Measurements from ENCODE around the gene EXT2.

DNA sequence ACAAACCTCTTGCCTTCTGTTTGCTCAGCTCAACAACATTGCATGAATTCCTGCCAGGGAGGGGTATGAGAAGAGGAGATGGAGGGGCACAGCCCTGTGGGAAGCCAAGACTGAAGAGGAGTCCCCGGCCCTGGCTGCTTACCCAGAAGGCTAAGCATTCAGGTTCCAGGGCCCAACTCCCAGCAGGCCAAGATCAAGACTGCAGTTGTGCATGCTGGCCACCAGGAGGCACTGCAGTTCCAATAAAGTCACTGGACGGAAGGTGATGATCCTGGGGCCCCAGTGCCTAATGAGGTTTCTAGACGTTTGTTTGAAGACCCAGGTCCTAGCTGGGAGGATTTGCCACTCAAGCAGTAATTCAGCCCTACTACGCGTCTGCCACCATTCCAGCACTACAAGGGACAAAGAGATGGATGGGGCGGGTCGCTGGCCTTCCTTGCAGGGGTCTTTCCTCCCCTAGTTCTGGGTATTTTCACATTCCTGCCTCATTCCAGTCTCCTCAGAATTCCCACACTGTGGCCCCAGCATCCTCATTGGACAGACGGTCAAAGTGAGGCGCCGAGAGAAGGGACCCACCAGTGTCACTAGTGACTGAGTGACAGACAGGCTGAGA lies 190.9 kb downstream of the EXT2 start:
- TF ChIP-seq, protein P1, sequence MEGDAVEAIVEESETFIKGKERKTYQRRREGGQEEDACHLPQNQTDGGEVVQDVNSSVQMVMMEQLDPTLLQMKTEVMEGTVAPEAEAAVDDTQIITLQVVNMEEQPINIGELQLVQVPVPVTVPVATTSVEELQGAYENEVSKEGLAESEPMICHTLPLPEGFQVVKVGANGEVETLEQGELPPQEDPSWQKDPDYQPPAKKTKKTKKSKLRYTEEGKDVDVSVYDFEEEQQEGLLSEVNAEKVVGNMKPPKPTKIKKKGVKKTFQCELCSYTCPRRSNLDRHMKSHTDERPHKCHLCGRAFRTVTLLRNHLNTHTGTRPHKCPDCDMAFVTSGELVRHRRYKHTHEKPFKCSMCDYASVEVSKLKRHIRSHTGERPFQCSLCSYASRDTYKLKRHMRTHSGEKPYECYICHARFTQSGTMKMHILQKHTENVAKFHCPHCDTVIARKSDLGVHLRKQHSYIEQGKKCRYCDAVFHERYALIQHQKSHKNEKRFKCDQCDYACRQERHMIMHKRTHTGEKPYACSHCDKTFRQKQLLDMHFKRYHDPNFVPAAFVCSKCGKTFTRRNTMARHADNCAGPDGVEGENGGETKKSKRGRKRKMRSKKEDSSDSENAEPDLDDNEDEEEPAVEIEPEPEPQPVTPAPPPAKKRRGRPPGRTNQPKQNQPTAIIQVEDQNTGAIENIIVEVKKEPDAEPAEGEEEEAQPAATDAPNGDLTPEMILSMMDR (conservative IDR thresholded peaks at IDR 0.05; ENCODE audit: low read length), result peak; percentile 96
- TF ChIP-seq EZH2phosphoT487 (IDR thresholded peaks at IDR 0.05; ENCODE audit: borderline replicate concordance), result no peak

Data from Loucy (cell line).